NCI-H748 (cell line): ENCODE results near the gene TRRAP.
"Not testable (repeated sequence)": the region's sequence is repeated elsewhere in the genome, so short reads cannot be mapped to it uniquely, and the experiment has no call there.

Experiments
- DNase-seq: peaks from one replicate; lab custom pipeline; 2025; ENCODE audit not compliant: unreplicated experiment; lab: John Stamatoyannopoulos, UW

The TRRAP gene

GRCh38 chr7:99028261-99028973 is 150.1 kb downstream of the TRRAP start:
- no peak for DNase-seq

- DNase-seq, result no peak
Measured at GRCh38 chr7:99029466-99030435, 151.4 kb downstream of the TRRAP start.

- no peak for DNase-seq
Measured at GRCh38 chr7:99030457-99030856, 152.1 kb downstream of the TRRAP start.

GRCh38 chr7:99030951-99031350 is 152.6 kb downstream of the TRRAP start:
- no peak for DNase-seq

GRCh38 chr7:99031496-99031895 is 153.2 kb downstream of the TRRAP start:
- no peak for DNase-seq

- DNase-seq, result no peak
Measured at GRCh38 chr7:99032928-99033327, 154.6 kb downstream of the TRRAP start.

- DNase-seq, result no peak
Measured at GRCh38 chr7:99033765-99034164, 155.4 kb downstream of the TRRAP start.

GRCh38 chr7:99034932-99035722 is 156.8 kb downstream of the TRRAP start:
- no peak for DNase-seq

- DNase-seq, result no peak
Measured at GRCh38 chr7:99035723-99036545, 157.6 kb downstream of the TRRAP start.

- DNase-seq, result no peak
Measured at GRCh38 chr7:99036546-99037111, 158.3 kb downstream of the TRRAP start.

- no peak for DNase-seq
Measured at GRCh38 chr7:99037327-99037940, 159.1 kb downstream of the TRRAP start.

GRCh38 chr7:99038086-99038855 is 159.9 kb downstream of the TRRAP start:
- no peak for DNase-seq

- DNase-seq, result no peak
Measured at GRCh38 chr7:99039384-99039891, 161.1 kb downstream of the TRRAP start.

- DNase-seq, result peak; percentile 71
Measured at GRCh38 chr7:99040104-99040958, 162.0 kb downstream of the TRRAP start.

GRCh38 chr7:99041526-99041925 is 163.2 kb downstream of the TRRAP start:
- no peak for DNase-seq

GRCh38 chr7:99042957-99043356 is 164.6 kb downstream of the TRRAP start:
- no peak for DNase-seq

- DNase-seq, result not testable (repeated sequence)
Measured at GRCh38 chr7:99044858-99045257, 166.5 kb downstream of the TRRAP start.

- not testable (repeated sequence) for DNase-seq
Measured at GRCh38 chr7:99046262-99046661, 167.9 kb downstream of the TRRAP start.
